ACC112 (cell line): Measurements from ENCODE around the gene INPP1.
"Not testable (repeated sequence)": the region's sequence is repeated elsewhere in the genome, so short reads cannot be mapped to it uniquely, and the experiment has no call there.

Experiments
- H2AFZ ChIP-seq: fragments of 200-600 bp; sonication (generic); one replicate; pipeline ENCODE4 v1.6.0; 2017; ENCODE audit warnings: antibody characterized with exemption, low read length; ENCODE audit not compliant: unreplicated experiment
- H3K27ac ChIP-seq: fragments of 200-600 bp; sonication (generic); 2 replicates; pipeline ENCODE4 v1.5.1; 2014; ENCODE audit warnings: low read depth, mild to moderate bottlenecking, antibody characterized with exemption, low read length, moderate library complexity
- H3K27me3 ChIP-seq: fragments of 200-600 bp; sonication (generic); 2 replicates; pipeline ENCODE4 v1.6.1; 2014; ENCODE audit warnings: mild to moderate bottlenecking, antibody characterized with exemption, low read length, moderate library complexity, mixed read lengths; ENCODE audit not compliant: insufficient read depth
- H3K36me3 ChIP-seq: fragments of 200-600 bp; sonication (generic); 2 replicates; pipeline ENCODE4 v1.6.1; 2016; ENCODE audit warnings: mild to moderate bottlenecking, antibody characterized with exemption, low read length, moderate library complexity, mixed read lengths; ENCODE audit not compliant: insufficient read depth
- H3K4me1 ChIP-seq: fragments of 200-600 bp; sonication (generic); one replicate; pipeline ENCODE4 v1.6.1; 2016; ENCODE audit warnings: low read length, mixed read lengths; ENCODE audit not compliant: insufficient read depth, unreplicated experiment, control insufficient read depth
- H3K4me3 ChIP-seq: fragments of 200-600 bp; sonication (generic); 2 replicates; pipeline ENCODE4 v1.5.1; 2014; ENCODE audit warnings: mild to moderate bottlenecking, low read depth, low read length
- H3K79me2 ChIP-seq: fragments of 200-600 bp; sonication (generic); one replicate; pipeline ENCODE4 v1.6.0; 2016; ENCODE audit warnings: low read length; ENCODE audit not compliant: control insufficient read depth, unreplicated experiment, insufficient read depth

INPP1 gene

DNA sequence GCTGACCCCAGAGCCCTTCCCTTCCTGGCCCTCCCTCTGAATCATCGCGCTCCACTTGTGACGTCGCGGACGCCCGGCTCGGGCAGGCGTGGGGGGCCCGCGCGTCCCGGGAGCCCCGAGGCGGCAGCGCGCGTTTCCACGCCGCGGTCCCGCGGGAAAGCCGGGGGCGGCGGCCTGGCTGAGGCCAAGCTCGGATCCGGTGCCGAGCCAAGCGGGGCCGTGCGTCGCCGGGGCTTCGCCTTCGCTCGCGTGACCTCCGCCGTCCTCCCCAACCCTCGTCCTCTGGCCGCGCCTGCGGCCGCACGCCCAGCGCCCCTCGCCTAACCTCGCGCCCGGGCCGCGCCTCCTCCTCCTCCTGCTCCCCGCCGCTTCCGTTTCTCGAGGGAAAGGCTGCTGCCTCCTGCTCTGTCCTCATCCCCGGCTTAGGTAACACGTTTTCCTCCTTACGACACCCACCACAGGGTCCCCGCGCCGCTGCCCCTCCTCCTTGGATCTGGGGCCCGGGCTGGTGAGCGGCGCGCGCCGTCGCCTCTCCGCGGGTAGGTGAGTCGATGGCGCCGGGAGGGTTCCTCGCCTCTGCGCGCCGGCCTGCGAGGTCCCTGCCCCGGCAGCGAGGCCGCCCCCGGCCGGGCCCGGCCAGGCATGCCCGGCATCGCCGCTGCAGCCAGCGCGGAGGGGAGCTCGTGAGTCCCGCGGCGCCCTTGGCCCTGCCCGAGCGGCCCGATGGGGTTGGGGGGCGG lies at the start of gene INPP1:
INPP1 (plus strand) TSS at position 54 of the 740 bp plus-strand sequence. CDS start 16,514 bp downstream, outside the sequence.
- peaks cover 16% of the 10 kb centered on the region for H3K4me1 ChIP-seq
- H3K27ac ChIP-seq = peak within 1 kb of the TSS; percentile 60
- H3K79me2 ChIP-seq = peaks cover 23% of the 10 kb centered on the region
- H3K27me3 ChIP-seq = no peaks in the 10 kb centered on the region
- H3K36me3 ChIP-seq = no peaks in the 10 kb centered on the region
- H2AFZ ChIP-seq = peak within 1 kb of the TSS; percentile 88
- peak within 1 kb of the TSS; percentile 95 for H3K4me3 ChIP-seq

GRCh38 chr2:190297880-190298279 lies 45.5 kb upstream of the INPP1 start:
- not testable (repeated sequence) for H3K4me3 ChIP-seq, H3K27me3 ChIP-seq, H3K27ac ChIP-seq, H3K36me3 ChIP-seq, H3K79me2 ChIP-seq, H2AFZ ChIP-seq, H3K4me1 ChIP-seq

- Histone ChIP-seq H3K4me1 (no peaks in the 10 kb centered on the region), H3K27ac (no peak overlapping the region), H2AFZ (no peak overlapping the region), H3K79me2 (no peaks in the 10 kb centered on the region), H3K27me3 (no peaks in the 10 kb centered on the region), H3K36me3 (no peaks in the 10 kb centered on the region), H3K4me3 (no peak overlapping the region)
Observed at GRCh38 chr2:190301032-190301431, 42.4 kb upstream of the INPP1 start.

DNA sequence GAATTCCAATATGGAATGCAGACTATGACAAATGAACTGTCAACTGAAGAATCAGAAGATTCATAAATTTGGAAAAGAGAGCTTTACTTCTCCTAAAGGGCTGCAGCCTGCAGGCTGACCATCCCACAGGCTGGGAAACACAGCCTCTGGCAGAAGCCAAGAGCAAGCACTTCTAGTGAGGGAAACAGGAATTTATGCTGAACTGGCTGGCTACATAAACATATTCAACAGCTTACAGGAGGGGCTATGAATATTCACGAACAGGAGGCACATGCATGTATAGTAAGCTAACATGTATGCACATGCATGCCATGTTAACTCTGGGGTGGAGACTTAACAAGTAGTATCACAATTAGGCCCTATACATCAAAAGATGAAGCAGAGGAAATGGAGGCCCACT lies 41.3 kb upstream of the INPP1 start:
- no peak overlapping the region for H3K4me3 ChIP-seq
- H3K27ac ChIP-seq = no peak overlapping the region
- H3K27me3 ChIP-seq = no peaks in the 10 kb centered on the region
- H2AFZ ChIP-seq = no peak overlapping the region
- H3K36me3 ChIP-seq = no peaks in the 10 kb centered on the region
- H3K79me2 ChIP-seq = no peaks in the 10 kb centered on the region
- no peaks in the 10 kb centered on the region for H3K4me1 ChIP-seq

- H3K36me3 ChIP-seq = no peaks in the 10 kb centered on the region
Observed at GRCh38 chr2:190303647-190304046, 39.7 kb upstream of the INPP1 start.

DNA sequence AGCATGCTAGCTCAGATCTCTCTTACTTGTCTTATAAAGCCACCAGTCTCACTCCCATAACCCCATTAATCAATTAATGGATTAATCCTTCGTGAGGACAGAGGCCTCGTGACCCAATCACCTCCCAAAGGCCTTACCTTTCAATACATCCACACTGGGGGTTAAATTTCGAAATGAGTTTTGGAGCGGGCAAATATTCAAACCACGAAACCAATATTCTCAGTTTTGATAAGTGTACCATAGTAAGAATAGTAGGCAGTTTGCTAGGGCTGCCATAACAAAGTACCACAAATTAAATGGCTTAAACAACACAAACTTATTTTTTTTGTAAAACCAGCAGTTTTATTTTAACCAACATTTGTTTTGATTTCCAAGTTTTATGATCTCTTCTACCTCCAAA lies 39.0 kb upstream of the INPP1 start:
- Histone ChIP-seq H3K79me2 (no peaks in the 10 kb centered on the region), H3K27me3 (no peaks in the 10 kb centered on the region), H3K4me3 (no peak overlapping the region), H3K27ac (no peak overlapping the region), H2AFZ (no peak overlapping the region), H3K36me3 (no peaks in the 10 kb centered on the region), H3K4me1 (no peaks in the 10 kb centered on the region)

More at GRCh38 chr2:190303647-190304046, 39.7 kb upstream of the INPP1 start:
- H2AFZ ChIP-seq = no peak overlapping the region
- H3K79me2 ChIP-seq = no peaks in the 10 kb centered on the region
- no peaks in the 10 kb centered on the region for H3K27me3 ChIP-seq
- no peak overlapping the region for H3K4me3 ChIP-seq
- no peak overlapping the region for H3K27ac ChIP-seq
- no peaks in the 10 kb centered on the region for H3K4me1 ChIP-seq

DNA sequence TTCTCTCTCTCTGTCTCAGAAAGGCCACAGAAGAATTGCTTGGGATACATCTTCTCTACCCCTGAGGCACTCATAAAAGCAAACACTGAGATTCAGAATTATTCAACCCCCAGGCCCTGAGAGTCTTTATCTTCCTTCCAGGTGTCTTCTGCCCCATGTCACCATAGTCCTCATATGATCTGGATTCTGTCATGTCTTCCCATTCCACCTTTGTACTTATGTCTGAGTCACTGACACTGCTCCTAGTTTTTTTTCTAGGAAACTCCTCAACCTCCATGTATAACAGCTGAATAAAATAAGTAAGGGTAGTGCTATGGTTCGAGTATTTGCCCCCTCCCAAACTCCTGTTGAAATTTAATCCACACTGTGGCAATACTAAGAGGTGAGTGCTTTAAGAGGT lies 35.4 kb upstream of the INPP1 start:
- Histone ChIP-seq H2AFZ (no peak overlapping the region), H3K79me2 (no peaks in the 10 kb centered on the region), H3K4me1 (no peaks in the 10 kb centered on the region), H3K27me3 (no peaks in the 10 kb centered on the region), H3K27ac (no peak overlapping the region), H3K36me3 (no peaks in the 10 kb centered on the region), H3K4me3 (no peak overlapping the region)

- H2AFZ ChIP-seq = no peak overlapping the region
- H3K27me3 ChIP-seq = no peaks in the 10 kb centered on the region
- no peaks in the 10 kb centered on the region for H3K36me3 ChIP-seq
- H3K27ac ChIP-seq = no peak overlapping the region
- H3K79me2 ChIP-seq = no peaks in the 10 kb centered on the region
- no peak overlapping the region for H3K4me3 ChIP-seq
- peaks cover 7% of the 10 kb centered on the region for H3K4me1 ChIP-seq
Observed at GRCh38 chr2:190311893-190312634, 31.3 kb upstream of the INPP1 start.

DNA sequence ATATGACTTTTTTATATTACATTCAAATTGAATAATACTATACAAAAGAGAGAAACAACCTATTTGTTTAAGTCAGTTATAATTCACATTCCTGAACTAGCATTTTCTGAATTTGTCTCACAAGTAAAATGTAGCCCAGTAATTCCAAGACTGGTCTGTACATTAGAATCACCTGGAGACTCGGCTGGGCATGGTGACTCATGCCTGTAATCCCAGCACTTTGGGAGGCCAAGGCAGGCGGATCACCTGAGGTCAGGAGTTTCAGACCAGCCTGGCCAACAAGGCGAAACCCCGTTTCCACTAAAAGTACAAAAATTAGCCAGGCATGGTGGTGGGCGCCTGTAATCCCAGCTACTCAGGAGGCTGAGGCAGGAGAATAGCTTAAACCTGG lies 30.8 kb upstream of the INPP1 start:
- not testable (repeated sequence) for H3K27ac ChIP-seq, H3K4me3 ChIP-seq, H3K27me3 ChIP-seq, H3K79me2 ChIP-seq, H3K36me3 ChIP-seq, H3K4me1 ChIP-seq, H2AFZ ChIP-seq

- H3K27me3 ChIP-seq = no peaks in the 10 kb centered on the region
- H3K79me2 ChIP-seq = peaks cover 7% of the 10 kb centered on the region
- no peaks in the 10 kb centered on the region for H3K36me3 ChIP-seq
- H2AFZ ChIP-seq = no peak overlapping the region
- no peak overlapping the region for H3K4me3 ChIP-seq
- H3K27ac ChIP-seq = no peak overlapping the region
- H3K4me1 ChIP-seq = peaks cover 12% of the 10 kb centered on the region
Observed at GRCh38 chr2:190313880-190314279, 29.5 kb upstream of the INPP1 start.

DNA sequence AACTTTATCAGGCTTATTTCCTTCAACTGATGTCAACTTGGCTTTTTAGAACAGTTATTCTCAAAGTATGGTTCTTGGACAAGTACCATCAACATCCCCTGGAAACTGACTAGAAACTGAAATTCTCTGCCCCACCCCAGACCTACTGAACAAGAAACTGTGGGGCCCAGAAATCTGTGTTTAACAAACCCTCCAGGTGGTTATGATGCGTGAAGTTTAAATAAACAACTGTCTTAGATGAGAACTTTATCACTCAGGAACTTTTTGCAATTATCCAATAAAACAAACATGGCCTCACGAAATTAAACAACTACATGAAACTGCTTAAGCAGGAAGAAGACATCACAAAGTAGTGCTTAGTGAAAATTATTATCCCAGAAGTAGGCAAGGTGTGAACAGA lies 28.1 kb upstream of the INPP1 start:
- H3K27ac ChIP-seq = no peak overlapping the region
- H3K36me3 ChIP-seq = no peaks in the 10 kb centered on the region
- H3K79me2 ChIP-seq = peaks cover 11% of the 10 kb centered on the region
- H3K4me3 ChIP-seq = no peak overlapping the region
- peaks cover 12% of the 10 kb centered on the region for H3K4me1 ChIP-seq
- H3K27me3 ChIP-seq = no peaks in the 10 kb centered on the region
- H2AFZ ChIP-seq = no peak overlapping the region
